T-helper 2 cell treated with Interferon-gamma antibody and Interleukin-4, amounts not matched to agents 5 μg/mL and 100 μg/mL, for 36 hours (primary cell): ENCODE data around the gene GPR6.

Experiments used
- DNase-seq: peaks from one replicate; pipeline ENCODE4 v3.0.0; 2021; ENCODE audit warnings: low spot score
- H3K27ac Mint-ChIP-seq: one replicate; pipeline ENCODE4 v1.8.0; 2021; ENCODE audit warnings: mild to moderate bottlenecking, mixed read lengths
- H3K27me3 Mint-ChIP-seq: one replicate; pipeline ENCODE4 v1.8.0; 2021; ENCODE audit warnings: low read depth, mixed read lengths
- H3K36me3 Mint-ChIP-seq: one replicate; pipeline ENCODE4 v1.8.0; 2021; ENCODE audit warnings: low read depth, mixed read lengths
- H3K4me1 Mint-ChIP-seq: one replicate; pipeline ENCODE4 v1.8.0; 2021; ENCODE audit warnings: low read depth, mixed read lengths
- H3K4me3 Mint-ChIP-seq: one replicate; pipeline ENCODE4 v1.8.0; 2022; ENCODE audit warnings: mild to moderate bottlenecking, moderate library complexity, mixed read lengths
- H3K9me3 Mint-ChIP-seq: one replicate; pipeline ENCODE4 v1.8.0; 2021; ENCODE audit warnings: mixed read lengths

Gene GPR6

GRCh38 chr6:110029144-110029543 lies 51.0 kb downstream of the GPR6 start:
- Mint-ChIP-seq H3K4me1 (no peaks in the 10 kb centered on the region), H3K9me3 (no peaks in the 10 kb centered on the region)
- DNase-seq = no peak

More at GRCh38 chr6:110029144-110029543, 51.0 kb downstream of the GPR6 start:
- no peaks in the 10 kb centered on the region for H3K36me3 Mint-ChIP-seq
- H3K4me3 Mint-ChIP-seq = no peak overlapping the region
- no peak overlapping the region for H3K27ac Mint-ChIP-seq
- peaks cover 8% of the 10 kb centered on the region for H3K27me3 Mint-ChIP-seq
